Stomach (tissue), 4 donors: ENCODE data around the gene CABCOCO1.

Experiments
- CTCF ChIP-seq, 7 experiments: fragments of 450-650 bp in 4 of 7; fragments of 200-600 bp in 3 of 7; sonication (generic) in 3 of 7; IDR thresholded peaks; one replicate each; pipeline ENCODE4 v1.5.1; 2016 to 2019; ENCODE audit warnings: antibody characterized with exemption in 7 of 7, control low read depth in 2 of 7, mild to moderate bottlenecking in 1 of 7
- EP300 ChIP-seq: sonication (generic); formaldehyde crosslinking; IDR thresholded peaks from one replicate; pipeline ENCODE4 v1.6.1; 2017; ENCODE audit warnings: antibody characterized with exemption
- POLR2A ChIP-seq, 4 donors: fragments of 450-650 bp; IDR thresholded peaks; one replicate each; pipeline ENCODE4 v1.6.1; 2016; ENCODE audit warnings: antibody characterized with exemption in 4 of 4, control low read depth in 2 of 4, mild to moderate bottlenecking in 1 of 4, moderate library complexity in 1 of 4
- POLR2AphosphoS5 ChIP-seq, 3 donors: sonication (generic); formaldehyde crosslinking; IDR thresholded peaks; one replicate each; pipeline ENCODE4 v1.6.1; 2016; ENCODE audit warnings: antibody characterized with exemption in 3 of 3

GRCh38 chr10:61719906-61720305 is 57.2 kb downstream of the CABCOCO1 start:
- no peak for TF ChIP-seq CTCF (IDR thresholded peaks at IDR 0.05)
- no peak for TF ChIP-seq EP300
- no peak for TF ChIP-seq POLR2AphosphoS5 (IDR thresholded peaks at IDR 0.05)
- no peak for TF ChIP-seq POLR2A (IDR thresholded peaks at IDR 0.05)
